DOHH2 (cell line): ENCODE measurements around the gene FLRT1.
"Not testable (repeated sequence)": the region's sequence is repeated elsewhere in the genome, so short reads cannot be mapped to it uniquely, and the experiment has no call there.

ENCODE experiments used
- H3F3A ChIP-seq: fragments of 200-600 bp; sonication (generic), shearing (Covaris generic); 2 replicates; pipeline ENCODE4 v1.6.0; 2016; ENCODE audit warnings: antibody characterized with exemption, mild to moderate bottlenecking; ENCODE audit not compliant: control insufficient read depth, insufficient read depth
- H3K27ac ChIP-seq: fragments of 200-600 bp; sonication (generic); 2 replicates; pipeline ENCODE4 v1.5.1; 2014; ENCODE audit warnings: low read depth, mild to moderate bottlenecking, low read length, moderate library complexity
- H3K27me3 ChIP-seq: fragments of 200-600 bp; sonication (generic); 2 replicates; pipeline ENCODE4 v1.6.1; 2014; ENCODE audit warnings: mild to moderate bottlenecking, low read length, mixed read lengths; ENCODE audit not compliant: control insufficient read depth
- H3K36me3 ChIP-seq: fragments of 200-600 bp; sonication (generic); 2 replicates; pipeline ENCODE4 v1.6.1; 2014; ENCODE audit warnings: mild to moderate bottlenecking, low read length, moderate library complexity, mixed read lengths; ENCODE audit not compliant: control insufficient read depth
- H3K4me1 ChIP-seq: fragments of 200-600 bp; sonication (generic); 2 replicates; pipeline ENCODE4 v1.6.1; 2014; ENCODE audit warnings: mild to moderate bottlenecking, low read length, mixed read lengths; ENCODE audit not compliant: control insufficient read depth
- H3K4me2 ChIP-seq: fragments of 200-600 bp; sonication (generic); 2 replicates; pipeline ENCODE4 v1.6.0; 2014; ENCODE audit warnings: mild to moderate bottlenecking, low read length, moderate library complexity
- H3K4me3 ChIP-seq: fragments of 200-600 bp; sonication (generic); 2 replicates; pipeline ENCODE4 v1.5.1; 2014; ENCODE audit warnings: mild to moderate bottlenecking, low read length, mixed read lengths
- H3K79me2 ChIP-seq: fragments of 200-600 bp; sonication (generic); 2 replicates; pipeline ENCODE4 v1.6.1; 2014; ENCODE audit warnings: mild to moderate bottlenecking, low read length, mixed read lengths; ENCODE audit not compliant: control insufficient read depth
- H3K9me2 ChIP-seq: fragments of 200-600 bp; sonication (generic); replicated peaks from 2 replicates; pipeline ENCODE4 v1.6.1; 2014; ENCODE audit warnings: mild to moderate bottlenecking, low read length, mixed read lengths; ENCODE audit not compliant: control insufficient read depth
- H3K9me3 ChIP-seq: fragments of 200-600 bp; sonication (generic); 2 replicates; pipeline ENCODE4 v1.6.1; 2014; ENCODE audit warnings: antibody characterized with exemption, low read length, mixed read lengths; ENCODE audit not compliant: control insufficient read depth, insufficient read depth
- H4K20me1 ChIP-seq: fragments of 200-600 bp; sonication (generic); 2 replicates; pipeline ENCODE4 v1.6.0; 2014; ENCODE audit warnings: low read depth, mild to moderate bottlenecking, antibody characterized with exemption, low read length, moderate library complexity; ENCODE audit not compliant: control insufficient read depth, insufficient read depth
- CTCF ChIP-seq: fragments of 200-600 bp; sonication (generic); IDR thresholded peaks from one replicate; pipeline ENCODE4 v1.5.1; 2014; ENCODE audit warnings: antibody characterized with exemption, mild to moderate bottlenecking, low read depth, low read length; ENCODE audit not compliant: poor library complexity, severe bottlenecking
- EZH2phosphoT487 ChIP-seq: fragments of 200-600 bp; sonication (generic); IDR thresholded peaks from 2 replicates; pipeline ENCODE4 v1.6.1; 2017; ENCODE audit warnings: borderline replicate concordance, mild to moderate bottlenecking, antibody characterized with exemption, low read length, moderate library complexity, mixed read lengths

Gene FLRT1

GRCh38 chr11:64044730-64045393 is 9.1 kb downstream of the FLRT1 start:
- H4K20me1 ChIP-seq: no peaks in the 10 kb centered on the region; the same call in 1 of the 2 replicates
- no peak overlapping the region for H3K4me2 ChIP-seq
- H3K27me3 ChIP-seq: no peaks in the 10 kb centered on the region

GRCh38 chr11:64045700-64046099 is 10.0 kb downstream of the FLRT1 start:
- Histone ChIP-seq H3K36me3 (no peaks in the 10 kb centered on the region), H3K4me3 (no peak overlapping the region), H3K9me2 (no peaks in the 10 kb centered on the region), H3F3A (no peaks in the 10 kb centered on the region), H3K4me1 (no peaks in the 10 kb centered on the region), H3K27me3 (no peaks in the 10 kb centered on the region), H3K9me3 (no peaks in the 10 kb centered on the region), H3K4me2 (no peak overlapping the region), H3K27ac (no peak overlapping the region), H3K79me2 (no peaks in the 10 kb centered on the region), H4K20me1 (no peaks in the 10 kb centered on the region; the same call in 1 of the 2 replicates)
- TF ChIP-seq CTCF (no peak), EZH2phosphoT487 (no peak)

More at GRCh38 chr11:64044730-64045393, 9.1 kb downstream of the FLRT1 start:
- Histone ChIP-seq H3K9me3 (no peaks in the 10 kb centered on the region), H3K27ac (no peak overlapping the region), H3K4me1 (no peaks in the 10 kb centered on the region), H3K4me3 (no peak overlapping the region), H3K9me2 (no peaks in the 10 kb centered on the region), H3F3A (no peaks in the 10 kb centered on the region), H3K79me2 (no peaks in the 10 kb centered on the region), H3K36me3 (no peaks in the 10 kb centered on the region)
- TF ChIP-seq CTCF (no peak), EZH2phosphoT487 (no peak)

GRCh38 chr11:64047373-64047772 is 11.6 kb downstream of the FLRT1 start:
- not testable (repeated sequence) for H3K9me3 ChIP-seq, H3K27ac ChIP-seq, H3K27me3 ChIP-seq, H4K20me1 ChIP-seq, H3K79me2 ChIP-seq, H3F3A ChIP-seq, H3K4me3 ChIP-seq, H3K36me3 ChIP-seq, H3K9me2 ChIP-seq, H3K4me1 ChIP-seq, H3K4me2 ChIP-seq

- H3K4me2 ChIP-seq: no peak overlapping the region
- no peak for TF ChIP-seq EZH2phosphoT487
- no peak for TF ChIP-seq CTCF
- H3K79me2 ChIP-seq: no peaks in the 10 kb centered on the region
- H3F3A ChIP-seq: no peaks in the 10 kb centered on the region
- H3K27ac ChIP-seq: no peak overlapping the region
- H4K20me1 ChIP-seq: no peaks in the 10 kb centered on the region
- no peaks in the 10 kb centered on the region for H3K4me1 ChIP-seq
- H3K4me3 ChIP-seq: no peak overlapping the region
- no peaks in the 10 kb centered on the region for H3K27me3 ChIP-seq
- H3K36me3 ChIP-seq: no peaks in the 10 kb centered on the region
- no peaks in the 10 kb centered on the region for H3K9me3 ChIP-seq
- H3K9me2 ChIP-seq: no peaks in the 10 kb centered on the region
These were observed 12.5 kb downstream of the FLRT1 start for GRCh38 chr11:64048042-64048854.
